Breast epithelium (tissue), 4 donors: ENCODE measurements around the gene GCNT2. TPM values are rescaled to one million over a fixed set of nuclear protein-coding genes. Genes with fewer than 3 reads are reported as not detected.

Experiments
- DNase-seq, 2 donors: peaks; one replicate each; pipeline ENCODE4 v3.0.0-alpha.2; 2019; ENCODE audit warnings: low spot score in 2 of 2
- H3K27ac ChIP-seq, 2 donors: fragments of 200-600 bp; sonication (generic) in 1 of 2; one replicate each; pipeline ENCODE4 v1.5.1; 2016 to 2019; ENCODE audit warnings: mild to moderate bottlenecking in 1 of 2
- H3K27me3 ChIP-seq, 2 donors: fragments of 200-600 bp; sonication (generic) in 1 of 2; one replicate each; pipeline versions ENCODE4 v1.5.1 to v1.6.0; 2017 to 2019; ENCODE audit warnings: control low read depth in 1 of 2, mild to moderate bottlenecking in 1 of 2
- H3K36me3 ChIP-seq: fragments of 200-600 bp; one replicate; pipeline ENCODE4 v1.5.1; 2019
- H3K4me1 ChIP-seq, 2 donors: fragments of 200-600 bp; sonication (generic); one replicate each; pipeline ENCODE4 v1.5.1; 2016 to 2019; ENCODE audit warnings: control low read depth in 1 of 2
- H3K4me3 ChIP-seq, 3 donors: fragments of 200-600 bp; sonication (generic); 1 replicate in 2 of 3; 2 replicates in 1 of 3; pipeline ENCODE4 v1.5.1; 2016 to 2019; ENCODE audit warnings: mild to moderate bottlenecking in 3 of 3, moderate library complexity in 2 of 3
- H3K9me3 ChIP-seq, 2 donors: fragments of 200-600 bp; sonication (generic) in 1 of 2; one replicate each; pipeline ENCODE4 v1.5.1; 2016 to 2019; ENCODE audit warnings: control low read depth in 1 of 2
- POLR2A ChIP-seq: fragments of 450-650 bp; IDR thresholded peaks from one replicate; pipeline ENCODE4 v1.6.1; 2016; ENCODE audit warnings: antibody characterized with exemption, mild to moderate bottlenecking, moderate library complexity
- POLR2AphosphoS5 ChIP-seq, 3 donors: sonication (generic); formaldehyde crosslinking; IDR thresholded peaks; one replicate each; pipeline ENCODE4 v1.6.1; 2017; ENCODE audit warnings: antibody characterized with exemption in 3 of 3
- intact Hi-C: fragments of 100-400 bp; cut with DNase I; formaldehyde crosslinking; loops from one replicate; pipeline ENCODE4 v1.15.1; 2023; ENCODE audit warnings: low total_unique reads
- total RNA-seq, 3 donors: library from RNA; depleted of rRNA; stranded (reverse); fragments of >200 nt; gene quantifications; one replicate each; pipeline ENCODE4 v1.1.0, GENCODE V29; 2016
- TF ChIP-seq, protein P1 (sequence below), 3 donors: fragments of 450-650 bp; IDR thresholded peaks; one replicate each; pipeline ENCODE4 v1.5.1; 2016 to 2017; ENCODE audit warnings: antibody characterized with exemption in 3 of 3, mild to moderate bottlenecking in 3 of 3, moderate library complexity in 3 of 3

Gene GCNT2
- total RNA-seq, 3 donors from 2014 or later = 1.4 to 22.0 (median 13.4) TPM

GRCh38 chr6:10621847-10622246 lies 100.7 kb downstream of the GCNT2 start:
- Histone ChIP-seq H3K9me3 (no peaks in the 10 kb centered on the region), H3K36me3 (no peaks in the 10 kb centered on the region), H3K4me1 (no peaks in the 10 kb centered on the region), H3K4me3 (no peak overlapping the region), H3K27ac (no peak overlapping the region), H3K27me3 (no peaks in the 10 kb centered on the region)
- DNase-seq = no peak
- intact Hi-C loops = no loop called here
- TF ChIP-seq POLR2AphosphoS5 (IDR thresholded peaks at IDR 0.05) (no peak), POLR2A (no peak)
- TF ChIP-seq, protein P1, sequence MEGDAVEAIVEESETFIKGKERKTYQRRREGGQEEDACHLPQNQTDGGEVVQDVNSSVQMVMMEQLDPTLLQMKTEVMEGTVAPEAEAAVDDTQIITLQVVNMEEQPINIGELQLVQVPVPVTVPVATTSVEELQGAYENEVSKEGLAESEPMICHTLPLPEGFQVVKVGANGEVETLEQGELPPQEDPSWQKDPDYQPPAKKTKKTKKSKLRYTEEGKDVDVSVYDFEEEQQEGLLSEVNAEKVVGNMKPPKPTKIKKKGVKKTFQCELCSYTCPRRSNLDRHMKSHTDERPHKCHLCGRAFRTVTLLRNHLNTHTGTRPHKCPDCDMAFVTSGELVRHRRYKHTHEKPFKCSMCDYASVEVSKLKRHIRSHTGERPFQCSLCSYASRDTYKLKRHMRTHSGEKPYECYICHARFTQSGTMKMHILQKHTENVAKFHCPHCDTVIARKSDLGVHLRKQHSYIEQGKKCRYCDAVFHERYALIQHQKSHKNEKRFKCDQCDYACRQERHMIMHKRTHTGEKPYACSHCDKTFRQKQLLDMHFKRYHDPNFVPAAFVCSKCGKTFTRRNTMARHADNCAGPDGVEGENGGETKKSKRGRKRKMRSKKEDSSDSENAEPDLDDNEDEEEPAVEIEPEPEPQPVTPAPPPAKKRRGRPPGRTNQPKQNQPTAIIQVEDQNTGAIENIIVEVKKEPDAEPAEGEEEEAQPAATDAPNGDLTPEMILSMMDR (IDR thresholded peaks at IDR 0.05) = no peak

- no peak overlapping the region for H3K4me3 ChIP-seq
- no peaks in the 10 kb centered on the region for H3K4me1 ChIP-seq
- intact Hi-C loops = no loop called here
- H3K9me3 ChIP-seq = no peaks in the 10 kb centered on the region
- no peaks in the 10 kb centered on the region for H3K27me3 ChIP-seq
- TF ChIP-seq POLR2A (no peak), POLR2AphosphoS5 (IDR thresholded peaks at IDR 0.05) (no peak)
- TF ChIP-seq, protein P1 (IDR thresholded peaks at IDR 0.05) = no peak
- DNase-seq = no peak
- H3K27ac ChIP-seq = no peak overlapping the region
- H3K36me3 ChIP-seq = no peaks in the 10 kb centered on the region
Measured at GRCh38 chr6:10624836-10625235, 103.7 kb downstream of the GCNT2 start.

GRCh38 chr6:10626154-10626741 lies 105.1 kb downstream of the GCNT2 start:
- Histone ChIP-seq H3K27ac (no peak overlapping the region), H3K27me3 (no peaks in the 10 kb centered on the region), H3K4me3 (no peak overlapping the region), H3K9me3 (no peaks in the 10 kb centered on the region), H3K36me3 (no peaks in the 10 kb centered on the region), H3K4me1 (no peaks in the 10 kb centered on the region)
- intact Hi-C loops = no loop called here
- no peak for DNase-seq
- TF ChIP-seq POLR2AphosphoS5 (IDR thresholded peaks at IDR 0.05) (no peak), POLR2A (no peak)
- TF ChIP-seq, protein P1 (IDR thresholded peaks at IDR 0.05) = no peak

DNA sequence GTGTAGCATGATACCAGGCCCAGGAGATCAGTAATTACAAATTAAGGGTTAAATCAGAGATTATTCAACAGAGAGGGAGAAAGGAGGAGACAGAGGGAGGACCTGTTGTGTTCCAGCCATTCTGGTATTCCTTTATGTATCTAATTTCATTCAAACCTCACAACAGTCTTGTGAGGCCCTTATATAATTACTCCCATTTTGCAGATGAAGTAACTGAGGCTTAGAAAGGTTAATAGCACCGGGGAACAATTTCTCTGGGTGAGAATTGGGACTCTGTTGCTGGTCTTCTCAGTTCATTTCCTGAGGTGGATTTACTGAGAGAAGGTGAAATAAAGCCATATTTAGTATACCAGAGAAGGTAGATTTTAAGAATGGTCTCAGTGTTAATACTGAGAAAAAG lies 106.6 kb downstream of the GCNT2 start:
- H3K36me3 ChIP-seq = no peaks in the 10 kb centered on the region
- intact Hi-C loops = loop anchor here (2.0 kb wide), 1 partner anchor 99 kb away; no protein-coding TSS in a partner anchor
- no peak overlapping the region for H3K27ac ChIP-seq
- no peaks in the 10 kb centered on the region for H3K9me3 ChIP-seq
- TF ChIP-seq POLR2A (no peak), POLR2AphosphoS5 (IDR thresholded peaks at IDR 0.05) (no peak)
- TF ChIP-seq, protein P1 (IDR thresholded peaks at IDR 0.05) = no peak
- no peaks in the 10 kb centered on the region for H3K27me3 ChIP-seq
- no peak overlapping the region for H3K4me3 ChIP-seq
- DNase-seq = no peak
- no peaks in the 10 kb centered on the region for H3K4me1 ChIP-seq

DNA sequence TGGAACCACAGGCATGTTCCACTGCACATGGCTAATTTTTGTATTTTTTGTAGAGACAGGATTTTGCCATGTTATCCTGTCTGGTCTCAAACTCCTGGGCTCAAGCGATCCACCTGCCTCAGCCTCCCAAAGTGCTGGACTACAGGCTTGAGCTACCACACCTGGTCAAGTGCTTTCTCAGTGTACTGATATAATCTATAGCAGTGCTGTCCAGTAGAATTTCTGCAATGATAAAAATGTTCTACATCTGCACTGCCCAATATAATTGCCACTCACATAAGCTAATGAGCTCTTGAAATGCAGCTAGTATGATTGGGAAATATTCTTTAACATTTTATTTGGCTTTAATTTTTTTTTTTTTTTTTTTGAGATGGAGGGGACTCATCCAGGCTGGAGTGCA lies 109.0 kb downstream of the GCNT2 start:
- intact Hi-C loops = no loop called here
- Histone ChIP-seq H3K4me1 (no peaks in the 10 kb centered on the region), H3K4me3 (no peak overlapping the region), H3K27me3 (no peaks in the 10 kb centered on the region), H3K36me3 (no peaks in the 10 kb centered on the region), H3K9me3 (no peaks in the 10 kb centered on the region), H3K27ac (no peak overlapping the region)
- DNase-seq = no peak
- no peak for TF ChIP-seq POLR2AphosphoS5 (IDR thresholded peaks at IDR 0.05)
- no peak for TF ChIP-seq POLR2A
- TF ChIP-seq, protein P1 (IDR thresholded peaks at IDR 0.05) = no peak
